ENCODE data around the gene RASSF4.

- TF ChIP-seq CTCF (IDR thresholded peaks at IDR 0.05) = no peak
- TF ChIP-seq POLR2AphosphoS5 (IDR thresholded peaks at IDR 0.05) = no peak
These were observed 13.3 kb downstream of the RASSF4 start for GRCh38 chr10:44972874-44973306.
